ENCODE measurements around the gene CCNL2. TPM values are rescaled to one million over a fixed set of nuclear protein-coding genes. Genes with fewer than 3 reads are reported as not detected.

CCNL2 gene
- total RNA-seq, 1 experiment from 2014 or later, result 142 TPM

DNA sequence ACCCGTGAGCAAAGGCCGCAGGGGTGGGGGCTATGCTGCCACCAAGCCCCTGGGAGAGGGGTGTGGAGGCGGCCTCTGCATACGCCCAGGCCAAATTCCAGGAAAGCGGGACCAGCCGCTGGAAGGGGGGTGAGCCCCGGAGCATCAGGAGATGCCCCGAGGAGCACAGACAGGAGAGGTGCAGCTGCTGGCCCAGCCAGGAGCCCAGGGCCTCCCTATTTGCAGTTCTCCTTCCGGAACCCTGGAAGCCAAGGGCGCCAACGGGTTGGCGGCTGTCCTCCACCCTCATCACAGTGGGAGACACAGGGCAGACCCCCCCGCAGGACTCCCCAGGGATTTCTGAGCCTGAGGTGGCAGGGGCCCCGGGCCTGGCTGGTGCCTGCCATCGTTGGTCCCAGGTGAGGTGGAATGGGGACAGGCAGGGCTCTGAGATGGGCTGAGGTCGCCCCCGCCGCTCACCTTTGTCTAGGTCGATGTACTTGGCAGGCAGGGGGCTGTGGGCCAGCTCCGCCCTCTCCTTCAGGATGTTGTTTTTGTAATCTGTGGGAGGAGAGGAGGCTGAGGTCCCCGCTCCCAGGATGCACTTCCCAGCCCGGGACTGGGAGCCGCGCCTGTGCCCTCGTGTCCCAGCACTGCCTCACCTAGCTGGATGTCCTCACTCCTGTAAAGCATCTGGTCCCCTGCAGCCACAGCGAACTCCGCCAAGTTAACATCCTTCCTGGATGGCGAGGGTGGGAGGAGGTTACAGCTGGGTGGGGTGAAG, 45.6 kb downstream of the CCNL2 start (continued):
- TF ChIP-seq, protein P1, sequence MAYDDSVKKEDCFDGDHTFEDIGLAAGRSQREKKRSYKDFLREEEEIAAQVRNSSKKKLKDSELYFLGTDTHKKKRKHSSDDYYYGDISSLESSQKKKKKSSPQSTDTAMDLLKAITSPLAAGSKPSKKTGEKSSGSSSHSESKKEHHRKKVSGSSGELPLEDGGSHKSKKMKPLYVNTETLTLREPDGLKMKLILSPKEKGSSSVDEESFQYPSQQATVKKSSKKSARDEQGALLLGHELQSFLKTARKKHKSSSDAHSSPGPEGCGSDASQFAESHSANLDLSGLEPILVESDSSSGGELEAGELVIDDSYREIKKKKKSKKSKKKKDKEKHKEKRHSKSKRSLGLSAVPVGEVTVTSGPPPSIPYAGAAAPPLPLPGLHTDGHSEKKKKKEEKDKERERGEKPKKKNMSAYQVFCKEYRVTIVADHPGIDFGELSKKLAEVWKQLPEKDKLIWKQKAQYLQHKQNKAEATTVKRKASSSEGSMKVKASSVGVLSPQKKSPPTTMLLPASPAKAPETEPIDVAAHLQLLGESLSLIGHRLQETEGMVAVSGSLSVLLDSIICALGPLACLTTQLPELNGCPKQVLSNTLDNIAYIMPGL (CRISPR knock-in tag; IDR thresholded peaks at IDR 0.05), result no peak
- TF ChIP-seq CREB1 (CRISPR knock-in tag; IDR thresholded peaks at IDR 0.05), result no peak
- TF ChIP-seq NFE2L1 (CRISPR knock-in tag; IDR thresholded peaks at IDR 0.05), result no peak
- TF ChIP-seq ZNF219 (CRISPR knock-in tag; IDR thresholded peaks at IDR 0.05; ENCODE audit: borderline replicate concordance), result no peak
- TF ChIP-seq SMAD4 (CRISPR knock-in tag; IDR thresholded peaks at IDR 0.05), result no peak
- TF ChIP-seq GTF2I (CRISPR knock-in tag; conservative IDR thresholded peaks at IDR 0.05), result no peak
- peak; percentile 73; the same call in 1 of the 2 replicates for TF ChIP-seq TEAD1 (CRISPR knock-in tag; IDR thresholded peaks at IDR 0.05)
- TF ChIP-seq ZNF512 (CRISPR knock-in tag; IDR thresholded peaks at IDR 0.05; ENCODE audit: borderline replicate concordance), result no peak
- no peak for TF ChIP-seq TEAD4 (CRISPR knock-in tag; IDR thresholded peaks at IDR 0.05)
- TF ChIP-seq, protein P2, sequence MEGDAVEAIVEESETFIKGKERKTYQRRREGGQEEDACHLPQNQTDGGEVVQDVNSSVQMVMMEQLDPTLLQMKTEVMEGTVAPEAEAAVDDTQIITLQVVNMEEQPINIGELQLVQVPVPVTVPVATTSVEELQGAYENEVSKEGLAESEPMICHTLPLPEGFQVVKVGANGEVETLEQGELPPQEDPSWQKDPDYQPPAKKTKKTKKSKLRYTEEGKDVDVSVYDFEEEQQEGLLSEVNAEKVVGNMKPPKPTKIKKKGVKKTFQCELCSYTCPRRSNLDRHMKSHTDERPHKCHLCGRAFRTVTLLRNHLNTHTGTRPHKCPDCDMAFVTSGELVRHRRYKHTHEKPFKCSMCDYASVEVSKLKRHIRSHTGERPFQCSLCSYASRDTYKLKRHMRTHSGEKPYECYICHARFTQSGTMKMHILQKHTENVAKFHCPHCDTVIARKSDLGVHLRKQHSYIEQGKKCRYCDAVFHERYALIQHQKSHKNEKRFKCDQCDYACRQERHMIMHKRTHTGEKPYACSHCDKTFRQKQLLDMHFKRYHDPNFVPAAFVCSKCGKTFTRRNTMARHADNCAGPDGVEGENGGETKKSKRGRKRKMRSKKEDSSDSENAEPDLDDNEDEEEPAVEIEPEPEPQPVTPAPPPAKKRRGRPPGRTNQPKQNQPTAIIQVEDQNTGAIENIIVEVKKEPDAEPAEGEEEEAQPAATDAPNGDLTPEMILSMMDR (IDR thresholded peaks at IDR 0.05), result no peak
- no peak for TF ChIP-seq ZNF671 (CRISPR knock-in tag; IDR thresholded peaks at IDR 0.05)
- no peak for TF ChIP-seq PRRX2 (CRISPR knock-in tag; IDR thresholded peaks at IDR 0.05)
- TF ChIP-seq NR1H2 (CRISPR knock-in tag; IDR thresholded peaks at IDR 0.05), result no peak
- 0 out of 2 replicates have a peak, but pooled peaks have one; percentile 11 for TF ChIP-seq MYBL2 (CRISPR knock-in tag; IDR thresholded peaks at IDR 0.05)
- TF ChIP-seq FOXP1 (CRISPR knock-in tag; IDR thresholded peaks at IDR 0.05; ENCODE audit: borderline replicate concordance), result 0 out of 2 replicates have a peak, but pooled peaks have one; percentile 53
- TF ChIP-seq ZNF423 (CRISPR knock-in tag; IDR thresholded peaks at IDR 0.05), result peak; percentile 67
- no peak for TF ChIP-seq GABPB1 (CRISPR knock-in tag; IDR thresholded peaks at IDR 0.05)
- TF ChIP-seq, protein P3, sequence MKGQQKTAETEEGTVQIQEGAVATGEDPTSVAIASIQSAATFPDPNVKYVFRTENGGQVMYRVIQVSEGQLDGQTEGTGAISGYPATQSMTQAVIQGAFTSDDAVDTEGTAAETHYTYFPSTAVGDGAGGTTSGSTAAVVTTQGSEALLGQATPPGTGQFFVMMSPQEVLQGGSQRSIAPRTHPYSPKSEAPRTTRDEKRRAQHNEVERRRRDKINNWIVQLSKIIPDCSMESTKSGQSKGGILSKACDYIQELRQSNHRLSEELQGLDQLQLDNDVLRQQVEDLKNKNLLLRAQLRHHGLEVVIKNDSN (CRISPR knock-in tag; IDR thresholded peaks at IDR 0.05), result 0 out of 2 replicates have a peak, but pooled peaks have one; percentile 28
- TF ChIP-seq ZNF396 (CRISPR knock-in tag; IDR thresholded peaks at IDR 0.05; ENCODE audit: borderline replicate concordance), result no peak
- TF ChIP-seq KAT7 (CRISPR knock-in tag; IDR thresholded peaks at IDR 0.05; ENCODE audit: borderline replicate concordance), result no peak
- TF ChIP-seq ZNF121 (CRISPR knock-in tag; IDR thresholded peaks at IDR 0.05), result 0 out of 2 replicates have a peak, but pooled peaks have one; percentile 16
- TF ChIP-seq, protein P4, sequence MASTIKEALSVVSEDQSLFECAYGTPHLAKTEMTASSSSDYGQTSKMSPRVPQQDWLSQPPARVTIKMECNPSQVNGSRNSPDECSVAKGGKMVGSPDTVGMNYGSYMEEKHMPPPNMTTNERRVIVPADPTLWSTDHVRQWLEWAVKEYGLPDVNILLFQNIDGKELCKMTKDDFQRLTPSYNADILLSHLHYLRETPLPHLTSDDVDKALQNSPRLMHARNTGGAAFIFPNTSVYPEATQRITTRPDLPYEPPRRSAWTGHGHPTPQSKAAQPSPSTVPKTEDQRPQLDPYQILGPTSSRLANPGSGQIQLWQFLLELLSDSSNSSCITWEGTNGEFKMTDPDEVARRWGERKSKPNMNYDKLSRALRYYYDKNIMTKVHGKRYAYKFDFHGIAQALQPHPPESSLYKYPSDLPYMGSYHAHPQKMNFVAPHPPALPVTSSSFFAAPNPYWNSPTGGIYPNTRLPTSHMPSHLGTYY (CRISPR knock-in tag; IDR thresholded peaks at IDR 0.05), result no peak
- TF ChIP-seq, protein P5, sequence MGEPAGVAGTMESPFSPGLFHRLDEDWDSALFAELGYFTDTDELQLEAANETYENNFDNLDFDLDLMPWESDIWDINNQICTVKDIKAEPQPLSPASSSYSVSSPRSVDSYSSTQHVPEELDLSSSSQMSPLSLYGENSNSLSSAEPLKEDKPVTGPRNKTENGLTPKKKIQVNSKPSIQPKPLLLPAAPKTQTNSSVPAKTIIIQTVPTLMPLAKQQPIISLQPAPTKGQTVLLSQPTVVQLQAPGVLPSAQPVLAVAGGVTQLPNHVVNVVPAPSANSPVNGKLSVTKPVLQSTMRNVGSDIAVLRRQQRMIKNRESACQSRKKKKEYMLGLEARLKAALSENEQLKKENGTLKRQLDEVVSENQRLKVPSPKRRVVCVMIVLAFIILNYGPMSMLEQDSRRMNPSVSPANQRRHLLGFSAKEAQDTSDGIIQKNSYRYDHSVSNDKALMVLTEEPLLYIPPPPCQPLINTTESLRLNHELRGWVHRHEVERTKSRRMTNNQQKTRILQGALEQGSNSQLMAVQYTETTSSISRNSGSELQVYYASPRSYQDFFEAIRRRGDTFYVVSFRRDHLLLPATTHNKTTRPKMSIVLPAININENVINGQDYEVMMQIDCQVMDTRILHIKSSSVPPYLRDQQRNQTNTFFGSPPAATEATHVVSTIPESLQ (CRISPR knock-in tag; IDR thresholded peaks at IDR 0.05), result no peak
- TF ChIP-seq MXD4 (CRISPR knock-in tag; IDR thresholded peaks at IDR 0.05; ENCODE audit: borderline replicate concordance), result no peak
- no peak for TF ChIP-seq NR2C2 (CRISPR knock-in tag; IDR thresholded peaks at IDR 0.05)

Data from WTC11 (cell line).